Pericardium fibroblast (primary cell): ENCODE results near the gene F3. TPM values are rescaled to one million over a fixed set of nuclear protein-coding genes. Genes with fewer than 3 reads are reported as not detected.

Experiments
- total RNA-seq: library from RNA; depleted of rRNA; stranded (reverse); fragments of >200 nt; gene quantifications from 2 replicates; pipeline ENCODE4 v1.2.3, GENCODE V29; 2015

The F3 gene
- total RNA-seq = 10.5 and 14.7 TPM in 2 replicates

GRCh38 chr1:94541246-94542087 is at the start of gene F3:
F3 (minus strand) TSS chr1:94541759; CDS start chr1:94541636, 123 bp downstream.

Other genes with a start within 250 kb of the F3 start
- gene ABCD3, start 123.4 kb downstream of the F3 start, total RNA-seq = 14.7 and 23.3 TPM in 2 replicates